GM12872 (cell line): ENCODE data around the gene GNB1L.

Source experiments
- CTCF ChIP-seq: IDR thresholded peaks from 3 replicates; pipeline ENCODE4 v1.5.1; 2011; ENCODE audit warnings: low read depth, mild to moderate bottlenecking, low read length, moderate library complexity; ENCODE audit not compliant: insufficient read depth

GNB1L gene

DNA sequence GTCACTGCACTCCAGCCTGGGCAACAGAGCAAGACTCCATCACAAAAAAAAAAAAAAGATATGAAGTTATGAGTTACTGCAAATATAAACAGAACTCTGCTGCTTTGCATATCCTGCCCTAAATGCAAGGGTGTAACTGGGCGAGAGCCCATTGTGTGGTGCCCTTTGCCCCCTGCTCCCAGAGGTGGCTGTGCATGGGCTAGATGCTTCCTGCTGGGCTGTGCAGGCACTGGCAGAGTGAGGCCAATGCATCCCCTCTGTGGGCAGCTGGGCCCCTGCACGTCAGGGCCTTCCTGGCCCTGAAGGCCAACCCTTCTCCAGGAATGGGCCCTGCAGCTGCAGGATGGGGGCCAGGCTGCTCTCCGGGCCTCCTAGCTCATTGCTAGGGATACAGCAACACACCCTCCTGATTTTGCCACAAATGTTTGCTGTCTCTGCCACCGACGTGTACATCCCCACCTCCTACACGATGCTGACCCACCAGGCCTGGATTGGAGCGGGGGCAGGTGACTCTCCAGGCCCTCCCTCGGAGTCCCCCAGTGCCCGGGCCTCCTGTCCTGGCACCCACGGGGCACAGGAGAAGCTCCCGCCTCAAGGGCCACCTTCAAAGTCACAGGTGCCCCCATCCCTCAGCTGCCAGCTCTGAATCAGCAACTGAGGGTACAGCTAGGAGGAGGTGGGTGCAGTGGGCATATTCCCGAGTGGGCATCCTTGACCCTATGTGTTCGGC is 46.2 kb upstream of the GNB1L start:
- no peak for TF ChIP-seq CTCF

- TF ChIP-seq CTCF: no peak
Measured at GRCh38 chr22:19898831-19899567, 44.3 kb upstream of the GNB1L start.

DNA sequence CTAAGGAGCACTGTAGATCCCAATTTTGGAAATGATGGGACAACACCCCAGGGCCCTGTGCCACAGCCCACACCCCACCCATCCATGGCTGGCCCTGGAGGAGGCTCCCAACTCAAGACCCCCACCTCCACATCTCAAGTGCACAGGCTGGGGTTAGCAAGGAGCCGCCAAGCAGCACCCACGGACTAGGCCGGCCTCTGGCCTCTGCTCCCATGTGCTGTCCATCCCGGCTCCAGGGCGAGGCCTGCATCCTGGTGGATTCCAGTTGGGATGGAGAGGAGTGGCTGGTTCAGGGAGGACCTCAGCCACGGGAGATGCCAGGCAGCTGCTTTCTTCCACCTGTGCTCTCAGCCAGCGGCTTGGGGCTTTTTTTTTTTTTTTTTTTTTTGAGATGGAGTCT is 43.5 kb upstream of the GNB1L start:
- no peak for TF ChIP-seq CTCF

GRCh38 chr22:19897726-19898125 is 43.1 kb upstream of the GNB1L start:
- TF ChIP-seq CTCF: no peak

GRCh38 chr22:19896665-19897355 is 42.1 kb upstream of the GNB1L start:
- no peak for TF ChIP-seq CTCF

- TF ChIP-seq CTCF: no peak
Measured at GRCh38 chr22:19895160-19895849, 40.6 kb upstream of the GNB1L start.

- TF ChIP-seq CTCF: no peak
Measured at GRCh38 chr22:19893363-19893762, 38.7 kb upstream of the GNB1L start.
